WTC11 (cell line): ENCODE results near the gene LBHD2. TPM values are rescaled to one million over a fixed set of nuclear protein-coding genes. Genes with fewer than 3 reads are reported as not detected.

Experiments
- ATAC-seq: fragments of 200-7000 bp; cut with Tn5 transposase; 2 replicates; pipeline ENCODE4 v1.10.0; 2021; ENCODE audit warnings: mild to moderate bottlenecking, moderate library complexity
- CTCF ChIA-PET: fragments of 300-600 bp; sonication (Branson Sonifier 250); formaldehyde crosslinking; loops from one replicate; lab custom pipeline; 2021; ENCODE audit warnings: antibody characterized with exemption; lab: Charles Lee
- POLR2A ChIA-PET: fragments of 350-600 bp; sonication (Branson Sonifier 250); formaldehyde crosslinking; loops from one replicate; lab custom pipeline; 2021; ENCODE audit warnings: antibody characterized with exemption; lab: Charles Lee
- DNase-seq: peaks from one replicate; pipeline ENCODE4 v3.0.0; 2021; ENCODE audit warnings: low spot score
- H3K27ac Mint-ChIP-seq: 2 replicates; pipeline ENCODE4 v1.8.0; 2021; ENCODE audit warnings: mixed read lengths
- H3K27me3 Mint-ChIP-seq: 2 replicates; pipeline ENCODE4 v1.8.0; 2021; ENCODE audit warnings: low read depth, mild to moderate bottlenecking, moderate library complexity, mixed read lengths
- H3K36me3 Mint-ChIP-seq: 2 replicates; pipeline ENCODE4 v1.8.0; 2021; ENCODE audit warnings: mixed read lengths
- H3K4me1 Mint-ChIP-seq: 2 replicates; pipeline ENCODE4 v1.8.0; 2022; ENCODE audit warnings: mixed read lengths
- H3K4me3 Mint-ChIP-seq: 2 replicates; pipeline ENCODE4 v1.8.0; 2021; ENCODE audit warnings: mild to moderate bottlenecking, moderate library complexity, mixed read lengths
- H3K9me3 Mint-ChIP-seq: 2 replicates; pipeline ENCODE4 v1.8.0; 2021; ENCODE audit warnings: mixed read lengths
- CBFB ChIP-seq: sonication (generic); formaldehyde crosslinking; IDR thresholded peaks from 2 replicates; pipeline ENCODE4 v1.8.1; 2022; ENCODE audit warnings: mild to moderate bottlenecking, low read depth, missing genetic modification reagents
- CTCF ChIP-seq: fragments of 200-600 bp; IDR thresholded peaks from 2 replicates; pipeline ENCODE4 v1.8.0; 2022; ENCODE audit warnings: antibody characterized with exemption
- FOXK1 ChIP-seq: sonication (generic); formaldehyde crosslinking; IDR thresholded peaks from 2 replicates; pipeline ENCODE4 v1.8.0; 2022; ENCODE audit warnings: mild to moderate bottlenecking, moderate library complexity, missing genetic modification reagents
- GABPB1 ChIP-seq: sonication (generic); formaldehyde crosslinking; IDR thresholded peaks from 2 replicates; pipeline ENCODE4 v1.8.1; 2023; ENCODE audit warnings: mild to moderate bottlenecking, missing genetic modification reagents
- GRHL2 ChIP-seq: fragments of 250-450 bp; sonication (Bioruptor Pico); IDR thresholded peaks from 2 replicates; pipeline ENCODE4 v1.8.0; 2022; ENCODE audit warnings: mild to moderate bottlenecking, moderate library complexity; ENCODE audit not compliant: insufficient replicate concordance, severe bottlenecking
- IRF2 ChIP-seq: sonication (generic); formaldehyde crosslinking; IDR thresholded peaks from 2 replicates; pipeline ENCODE4 v1.8.0; 2022; ENCODE audit warnings: low read depth, missing genetic modification reagents, borderline replicate concordance
- JAZF1 ChIP-seq: fragments of 250-450 bp; sonication (Bioruptor Pico); IDR thresholded peaks from 2 replicates; pipeline ENCODE4 v1.9.0; 2021; ENCODE audit warnings: moderate library complexity, mild to moderate bottlenecking, inconsistent platforms
- MAX ChIP-seq: sonication (generic); formaldehyde crosslinking; IDR thresholded peaks from 2 replicates; pipeline ENCODE4 v1.8.0; 2022; ENCODE audit warnings: mild to moderate bottlenecking, missing genetic modification reagents
- MLX ChIP-seq: sonication (generic); formaldehyde crosslinking; IDR thresholded peaks from 2 replicates; pipeline ENCODE4 v1.8.1; 2023; ENCODE audit warnings: mild to moderate bottlenecking, missing genetic modification reagents, moderate library complexity
- OVOL2 ChIP-seq: fragments of 250-450 bp; sonication (Bioruptor Pico); IDR thresholded peaks from 2 replicates; pipeline ENCODE4 v1.9.0; 2021; ENCODE audit warnings: mild to moderate bottlenecking, borderline replicate concordance
- PRRX2 ChIP-seq: fragments of 250-450 bp; sonication (Bioruptor Pico); IDR thresholded peaks from 2 replicates; pipeline ENCODE4 v1.8.0; 2021; ENCODE audit warnings: mild to moderate bottlenecking
- RORB ChIP-seq: fragments of 250-450 bp; sonication (Bioruptor Pico); IDR thresholded peaks from 2 replicates; pipeline ENCODE4 v1.9.0; 2021; ENCODE audit warnings: mild to moderate bottlenecking
- SOX15 ChIP-seq: fragments of 250-450 bp; sonication (Bioruptor Pico); IDR thresholded peaks from 2 replicates; pipeline ENCODE4 v1.9.0; 2021; ENCODE audit warnings: mild to moderate bottlenecking
- SP1 ChIP-seq: sonication (generic); formaldehyde crosslinking; conservative IDR thresholded peaks from 2 replicates; pipeline ENCODE4 v1.8.1; 2022; ENCODE audit warnings: missing genetic modification reagents
- USF1 ChIP-seq: sonication (generic); formaldehyde crosslinking; IDR thresholded peaks from 2 replicates; pipeline ENCODE4 v1.8.0; 2022; ENCODE audit warnings: mild to moderate bottlenecking, missing genetic modification reagents
- ZBTB43 ChIP-seq: sonication (generic); formaldehyde crosslinking; IDR thresholded peaks from 2 replicates; pipeline ENCODE4 v1.8.1; 2023; ENCODE audit warnings: mild to moderate bottlenecking, missing genetic modification reagents
- ZNF232 ChIP-seq: sonication (generic); formaldehyde crosslinking; IDR thresholded peaks from 2 replicates; pipeline ENCODE4 v1.8.0; 2022; ENCODE audit warnings: mild to moderate bottlenecking, missing genetic modification reagents
- ZNF396 ChIP-seq: fragments of 250-450 bp; sonication (Bioruptor Pico); IDR thresholded peaks from 2 replicates; pipeline ENCODE4 v1.8.0; 2021; ENCODE audit warnings: mild to moderate bottlenecking, moderate library complexity, borderline replicate concordance
- ZNF423 ChIP-seq: fragments of 250-450 bp; sonication (Bioruptor Pico); IDR thresholded peaks from 2 replicates; pipeline ENCODE4 v2.1.2; 2022; ENCODE audit warnings: mild to moderate bottlenecking, moderate library complexity
- ZNF532 ChIP-seq: fragments of 250-450 bp; sonication (Bioruptor Pico); IDR thresholded peaks from 2 replicates; pipeline ENCODE4 v1.9.0; 2021; ENCODE audit warnings: mild to moderate bottlenecking, borderline replicate concordance
- total RNA-seq: library from RNA; stranded (reverse); gene quantifications from 3 replicates; pipeline ENCODE4 v1.2.3, GENCODE V29; 2021

The LBHD2 gene
- total RNA-seq, 1 experiment from 2014 or later, result not detected

- ChIA-PET CTCF (interaction anchor here (1.0 to 3.9 kb wide), 4 partner anchors 9 to 19 kb away, joined by 3 to 65 read pairs (median 5); partner anchors contain the start of gene LBHD2), POLR2A (no interaction called here)
- no peak for DNase-seq
- no peak for TF ChIP-seq RORB (CRISPR knock-in tag)
- no peak for TF ChIP-seq SOX15 (CRISPR knock-in tag)
- no peak for TF ChIP-seq CBFB (CRISPR knock-in tag)
- TF ChIP-seq SP1 (CRISPR knock-in tag), result no peak
- TF ChIP-seq MLX (CRISPR knock-in tag), result no peak
- TF ChIP-seq ZNF423, result no peak
- no peak for TF ChIP-seq MAX (CRISPR knock-in tag)
- TF ChIP-seq USF1 (CRISPR knock-in tag), result no peak
- TF ChIP-seq CTCF, result no peak
- no peak for TF ChIP-seq JAZF1 (CRISPR knock-in tag)
- TF ChIP-seq OVOL2 (CRISPR knock-in tag), result no peak
- no peak for TF ChIP-seq GRHL2
- TF ChIP-seq GABPB1, result no peak
- TF ChIP-seq ZNF232, result no peak
- TF ChIP-seq IRF2 (CRISPR knock-in tag), result no peak
- no peak for TF ChIP-seq PRRX2 (CRISPR knock-in tag)
- TF ChIP-seq ZNF532 (CRISPR knock-in tag), result no peak
- no peak for TF ChIP-seq FOXK1
- TF ChIP-seq ZBTB43 (CRISPR knock-in tag), result no peak
- TF ChIP-seq ZNF396, result no peak
- ATAC-seq, result no peak
- no peak within 1 kb of the TSS for H3K4me3 Mint-ChIP-seq
- H3K4me1 Mint-ChIP-seq, result peaks cover 10% of the 10 kb centered on the region
- H3K36me3 Mint-ChIP-seq, result no peaks in the 10 kb centered on the region
- no peaks in the 10 kb centered on the region for H3K9me3 Mint-ChIP-seq
- peaks cover 11% of the 10 kb centered on the region for H3K27me3 Mint-ChIP-seq
- no peak within 1 kb of the TSS; the same call in 1 of the 2 replicates for H3K27ac Mint-ChIP-seq
Observed at GRCh38 chr14:103094406-103095209, 10.6 kb downstream of the LBHD2 start, which contains the start of gene EXOC3L4. EXOC3L4 (plus strand) TSS chr14:103094725; CDS start chr14:103100220, 5,495 bp downstream.
